Stimulated activated CD4-positive, alpha-beta T cell treated with anti-CD3 and anti-CD28 coated beads, Interleukin-2, amount 100 ng/mL, for 48 hours (primary cell): Measurements from ENCODE around the gene RPTOR.
A peak's percentile ranks its signal among the peaks of the same experiment; 100 is the strongest.

Experiments
- DNase-seq, 2 donors: peaks; one replicate each; pipeline ENCODE4 v3.0.0-alpha.2; 2020

The RPTOR gene

DNA sequence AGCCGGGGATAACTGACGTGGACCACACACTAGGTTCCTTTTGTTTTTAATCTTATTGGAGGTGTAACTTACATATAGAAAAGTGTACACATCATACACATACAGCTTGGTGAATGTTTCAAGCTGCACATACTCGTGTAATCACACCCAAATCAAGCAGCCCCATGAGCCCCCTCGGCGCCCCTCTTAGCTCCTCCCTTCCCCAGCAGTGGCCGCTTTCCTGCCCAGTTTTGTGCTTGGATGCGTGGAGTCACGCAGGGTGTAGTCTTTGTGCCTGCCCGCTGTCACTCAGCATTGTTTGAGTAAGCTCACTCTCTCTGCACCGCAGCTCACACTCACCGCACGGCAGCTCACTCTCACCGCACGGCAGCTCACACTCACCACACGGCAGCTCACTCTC lies 295.3 kb downstream of the RPTOR start:
- DNase-seq = no peak

- no peak for DNase-seq
These were observed 297.9 kb downstream of the RPTOR start for GRCh38 chr17:80842456-80843013.

DNA sequence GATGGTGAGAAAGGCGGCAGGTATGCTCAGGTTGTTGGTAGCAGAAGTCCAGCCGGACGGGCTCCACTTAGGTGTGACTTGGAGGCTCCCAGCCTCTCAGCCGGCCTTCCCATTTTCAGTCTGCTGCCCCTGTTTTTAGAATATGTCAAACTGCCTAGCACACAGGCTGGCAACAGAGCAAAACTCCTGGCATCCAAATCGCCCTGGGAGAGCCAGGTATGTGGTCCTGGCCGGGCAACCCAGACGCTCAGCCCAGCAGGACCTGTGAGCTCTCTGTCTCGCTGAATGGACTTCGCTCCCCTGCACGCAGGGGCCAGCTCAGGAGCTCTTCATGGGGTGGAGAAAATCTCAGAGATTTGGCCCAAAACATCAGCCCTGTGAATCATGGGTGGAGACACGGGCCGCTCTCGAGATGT lies 299.1 kb downstream of the RPTOR start:
- DNase-seq = no peak

GRCh38 chr17:80844418-80844990 lies 299.9 kb downstream of the RPTOR start:
- DNase-seq = no peak

DNA sequence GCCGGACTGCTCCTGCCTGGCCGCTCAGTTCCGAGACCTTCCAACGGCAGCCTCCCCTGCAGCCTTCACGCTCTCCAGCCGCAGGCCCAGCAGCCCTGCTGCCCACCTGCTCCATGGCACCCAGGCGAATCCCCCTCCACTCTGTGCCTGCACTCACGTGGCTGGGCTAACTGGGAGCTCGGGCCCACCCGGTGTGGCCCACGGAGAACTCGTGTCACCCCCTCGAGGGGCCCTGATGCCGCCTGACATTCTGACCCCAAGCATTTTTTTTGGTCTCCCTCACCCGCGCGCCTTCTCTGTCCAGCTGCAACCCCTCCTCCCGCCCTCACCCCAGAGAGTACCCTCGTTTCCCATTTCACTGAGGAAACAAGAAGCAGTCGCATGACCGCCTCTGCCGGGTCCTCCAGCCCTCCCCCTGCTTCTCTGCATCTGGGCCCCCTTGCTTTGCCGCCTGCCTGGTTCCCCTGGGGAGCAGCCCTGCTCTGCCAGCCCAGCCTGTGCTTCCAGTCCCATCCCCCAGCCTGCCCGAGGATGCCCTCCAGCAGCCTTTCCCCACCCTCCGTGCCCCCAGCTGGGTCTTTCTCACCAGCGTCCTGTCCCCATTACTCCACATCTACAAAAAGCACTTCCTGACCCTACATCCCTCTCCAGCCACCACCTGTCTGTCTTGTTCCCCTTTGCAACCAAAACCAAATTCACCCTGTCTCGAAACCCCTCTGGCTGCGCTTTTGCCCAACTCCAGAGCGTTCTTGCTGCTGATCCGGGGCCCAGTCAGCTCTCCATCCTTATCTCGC lies 300.6 kb downstream of the RPTOR start:
- DNase-seq = no peak

DNA sequence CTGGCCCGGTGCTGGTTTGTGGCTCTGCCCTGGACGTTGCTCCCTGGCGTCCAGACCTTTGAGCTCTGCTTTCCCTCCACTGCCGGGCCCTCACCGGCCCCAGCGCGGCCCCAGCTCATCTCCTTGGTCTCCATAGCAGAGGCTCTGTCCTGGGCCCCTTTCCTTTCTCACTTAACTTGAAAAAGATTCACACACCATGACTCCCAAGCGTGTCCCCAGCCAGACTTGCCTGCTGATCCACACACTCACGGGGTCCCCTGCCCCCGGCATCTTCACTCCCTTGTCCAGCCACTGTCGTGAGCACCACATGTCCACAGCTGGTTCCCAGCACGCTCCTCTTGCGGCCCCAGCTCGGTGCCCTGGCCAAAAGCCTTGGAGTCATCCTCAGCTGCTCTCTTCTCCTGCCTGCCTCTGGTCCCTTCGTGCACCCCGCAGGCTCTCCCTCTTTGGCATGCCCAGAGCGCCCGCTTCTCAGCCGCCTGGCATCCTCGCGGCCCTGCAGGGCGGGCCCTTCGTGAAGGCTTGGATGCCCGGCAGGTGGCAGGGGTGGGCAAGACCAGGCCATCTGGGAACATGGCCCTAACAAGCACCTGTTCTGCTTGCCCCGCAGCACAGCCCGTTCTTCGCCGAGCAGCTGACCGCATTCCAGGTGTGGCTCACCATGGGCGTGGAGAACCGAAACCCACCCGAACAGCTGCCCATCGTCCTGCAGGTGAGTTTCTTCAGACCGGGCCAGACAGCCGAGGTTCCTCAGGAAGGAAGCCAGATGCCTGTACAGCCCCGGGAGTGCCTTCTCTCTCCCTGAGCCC lies 301.4 kb downstream of the RPTOR start:
- DNase-seq = no peak

- no peak for DNase-seq
These were observed 302.3 kb downstream of the RPTOR start for GRCh38 chr17:80846932-80847331.

GRCh38 chr17:80847496-80848230 lies 303.0 kb downstream of the RPTOR start:
- peak in 1 of 2 donors; percentile 44 for DNase-seq

- no peak for DNase-seq
These were observed 303.9 kb downstream of the RPTOR start for GRCh38 chr17:80848449-80849102.

- DNase-seq = no peak
These were observed 304.5 kb downstream of the RPTOR start for GRCh38 chr17:80849119-80849518.

DNA sequence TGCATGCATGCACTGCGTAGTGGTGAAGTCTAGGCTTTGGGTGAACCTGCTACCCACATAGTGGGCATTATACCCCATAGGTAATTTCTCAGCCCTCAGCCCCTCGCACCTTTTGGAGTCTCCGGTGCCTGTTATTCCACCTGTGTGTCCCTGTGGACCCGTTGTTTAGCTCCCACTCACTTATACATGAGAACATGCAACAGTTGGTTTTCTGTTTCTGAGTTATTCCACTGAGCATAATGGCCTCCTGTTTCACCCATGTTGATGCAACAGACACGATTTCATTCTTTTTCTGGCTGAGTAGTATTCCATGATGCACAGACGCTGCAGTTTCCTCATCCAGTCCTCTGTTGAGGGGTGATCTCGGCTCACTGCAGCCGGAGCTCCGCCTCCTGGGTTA lies 305.5 kb downstream of the RPTOR start:
- DNase-seq = no peak

DNA sequence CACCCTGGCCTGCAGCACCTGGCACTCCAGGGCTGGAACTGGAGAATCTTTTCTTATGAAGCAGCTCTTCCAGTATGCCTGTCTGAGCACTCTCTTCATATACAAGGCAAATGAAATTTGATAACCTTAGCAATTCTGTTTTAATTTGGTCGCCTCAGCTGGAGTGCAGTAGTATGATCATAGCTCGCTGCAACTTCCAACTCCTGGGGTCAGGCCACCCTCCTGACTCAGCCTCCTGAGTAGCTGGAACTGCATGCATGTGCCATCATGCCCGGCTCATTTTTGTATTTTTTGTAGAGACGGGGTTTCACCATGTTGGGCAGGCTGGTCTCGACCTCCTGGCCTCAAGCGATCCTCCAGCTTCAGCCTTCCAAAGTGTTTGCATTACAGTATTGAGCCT lies 306.2 kb downstream of the RPTOR start:
- no peak for DNase-seq

- no peak for DNase-seq
These were observed 306.8 kb downstream of the RPTOR start for GRCh38 chr17:80851277-80851925.

DNA sequence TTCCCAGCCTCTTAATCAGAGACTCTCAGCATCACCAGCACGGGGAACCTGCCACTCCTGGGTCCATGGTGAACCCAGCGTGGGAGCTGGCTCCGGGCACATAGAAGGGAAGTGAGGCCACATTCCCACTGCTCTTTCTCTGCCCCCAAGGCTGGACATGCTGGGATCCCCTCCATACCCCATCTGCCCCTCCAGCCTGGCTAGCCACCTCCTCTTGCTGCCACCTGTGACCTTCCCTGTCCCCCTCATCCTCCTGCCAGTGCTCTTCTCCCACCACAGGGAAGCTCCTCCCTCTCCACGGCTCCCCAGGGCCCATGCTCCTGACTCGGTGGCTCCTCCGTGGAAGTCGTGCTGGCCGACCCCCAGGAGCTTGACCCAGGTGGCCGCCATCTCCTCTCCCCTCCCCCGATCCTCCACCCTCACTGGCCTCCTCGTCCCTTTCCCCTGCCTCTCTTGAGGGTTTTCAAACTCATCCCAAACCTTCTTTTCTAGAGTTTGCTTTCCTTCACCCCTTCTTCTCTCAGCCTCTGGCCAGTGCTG lies 307.9 kb downstream of the RPTOR start:
- no peak for DNase-seq

DNA sequence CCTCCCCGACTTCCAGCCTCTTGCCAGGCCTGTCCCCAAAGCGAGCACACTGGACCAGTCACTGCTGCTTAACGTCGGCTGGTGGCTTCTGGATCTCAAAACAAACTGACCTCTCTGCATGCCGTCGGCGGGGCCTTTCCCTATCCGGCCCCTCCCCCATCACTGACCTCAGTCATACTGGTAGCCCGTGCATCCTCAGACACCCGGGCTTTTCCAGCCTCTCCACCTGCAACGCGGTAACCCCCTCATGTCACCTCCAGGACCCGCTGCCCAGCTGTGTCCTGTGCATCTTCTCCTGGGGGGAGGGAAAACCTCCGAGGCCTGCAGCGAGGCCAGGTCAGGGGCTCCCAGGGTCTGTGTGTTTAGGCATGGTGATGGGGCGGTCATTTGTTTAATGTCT lies 308.4 kb downstream of the RPTOR start:
- no peak for DNase-seq

GRCh38 chr17:80854220-80854619 lies 309.6 kb downstream of the RPTOR start:
- no peak for DNase-seq

DNA sequence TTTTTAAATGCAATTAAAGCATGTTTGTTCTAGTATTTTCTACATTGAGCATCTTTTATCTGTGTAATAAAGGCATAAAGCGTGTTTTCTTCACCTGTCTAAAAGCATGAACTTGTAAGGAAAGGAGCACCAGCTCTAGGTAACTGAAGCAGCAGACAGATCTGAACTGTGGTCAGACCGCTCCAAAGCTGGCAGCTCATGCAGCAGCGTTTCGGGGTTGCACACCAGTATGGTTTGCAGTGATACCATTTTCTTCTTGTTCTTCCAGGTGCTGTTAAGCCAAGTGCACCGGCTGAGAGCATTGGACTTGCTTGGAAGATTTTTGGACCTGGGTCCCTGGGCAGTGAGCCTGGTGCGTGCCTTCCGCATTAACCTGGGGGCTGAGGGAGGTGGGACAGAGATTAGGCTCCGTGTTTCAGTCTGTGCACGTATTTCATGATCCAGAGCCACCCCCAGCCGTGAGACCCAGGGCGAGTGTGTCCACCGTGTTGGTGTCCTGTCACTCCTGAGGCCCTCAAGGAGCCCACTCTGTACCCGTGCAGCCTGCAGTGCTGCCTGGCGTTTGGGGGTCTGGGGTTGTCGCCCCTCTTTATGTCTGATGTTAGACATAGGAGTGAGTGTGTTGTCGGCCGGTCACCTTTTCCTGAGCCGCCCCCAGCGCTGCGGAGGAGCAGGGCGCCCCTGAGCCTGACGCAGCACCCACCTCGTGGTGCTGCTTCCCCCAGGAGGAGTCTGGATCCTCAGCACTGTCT lies 310.7 kb downstream of the RPTOR start:
- no peak for DNase-seq

GRCh38 chr17:80855948-80856862 lies 311.6 kb downstream of the RPTOR start:
- peak; percentile 69 to 75 for DNase-seq
